Brain microvascular endothelial cell (primary cell): ENCODE data around the gene MC1R.

Source experiments
- DNase-seq: peaks from one replicate; pipeline ENCODE4 v3.0.0-alpha.2; 2020
- H3K27ac ChIP-seq: fragments of 250-450 bp; sonication (Bioruptor Pico); 2 replicates; pipeline ENCODE4 v1.5.1; 2020; ENCODE audit warnings: mild to moderate bottlenecking, moderate library complexity
- H3K27me3 ChIP-seq: fragments of 250-450 bp; sonication (Bioruptor Pico); replicated peaks from 2 replicates; pipeline ENCODE4 v1.5.1; 2020; ENCODE audit warnings: mild to moderate bottlenecking
- H3K36me3 ChIP-seq: fragments of 250-450 bp; sonication (Bioruptor Pico); replicated peaks from 2 replicates; pipeline ENCODE4 v1.5.1; 2020; ENCODE audit warnings: mild to moderate bottlenecking
- H3K4me3 ChIP-seq: 2 replicates; pipeline ENCODE4 v1.5.1; 2011; ENCODE audit warnings: low read depth, mild to moderate bottlenecking, control low read depth, low read length, moderate library complexity
- in situ Hi-C: cut with HindIII; loops from 2 replicates; pipeline ENCODE4 v1.10.0; 2017; ENCODE audit warnings: low sequenced_read_pairs, low pct_ligation_motif_present
- TF ChIP-seq, protein P1 (sequence below): IDR thresholded peaks from 2 replicates; pipeline ENCODE4 v1.5.1; 2011; ENCODE audit warnings: low read depth, mild to moderate bottlenecking, moderate library complexity, low read length, control low read depth, inconsistent platforms; ENCODE audit errors: missing control alignments

MC1R gene

DNA sequence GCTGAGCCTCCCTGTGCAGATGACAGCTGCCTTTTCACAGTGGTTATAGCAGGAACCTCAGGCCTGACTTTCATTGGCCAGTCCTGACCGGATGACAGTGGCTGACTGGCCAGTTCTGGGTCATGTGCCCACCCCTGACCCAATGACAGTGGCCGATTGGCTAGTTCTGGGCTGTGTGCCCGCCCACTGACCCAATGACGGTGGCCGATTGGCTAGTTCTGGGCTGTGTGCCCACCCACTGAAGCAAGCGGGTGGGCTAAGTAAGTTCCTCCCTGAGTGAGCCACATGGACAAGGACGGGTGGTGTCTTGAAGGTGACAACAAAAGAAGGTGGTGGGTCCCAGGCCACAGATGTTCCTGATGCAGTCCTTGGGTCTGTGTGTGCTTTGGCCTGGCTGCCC lies 39.4 kb downstream of the MC1R start:
- TF ChIP-seq, protein P1, sequence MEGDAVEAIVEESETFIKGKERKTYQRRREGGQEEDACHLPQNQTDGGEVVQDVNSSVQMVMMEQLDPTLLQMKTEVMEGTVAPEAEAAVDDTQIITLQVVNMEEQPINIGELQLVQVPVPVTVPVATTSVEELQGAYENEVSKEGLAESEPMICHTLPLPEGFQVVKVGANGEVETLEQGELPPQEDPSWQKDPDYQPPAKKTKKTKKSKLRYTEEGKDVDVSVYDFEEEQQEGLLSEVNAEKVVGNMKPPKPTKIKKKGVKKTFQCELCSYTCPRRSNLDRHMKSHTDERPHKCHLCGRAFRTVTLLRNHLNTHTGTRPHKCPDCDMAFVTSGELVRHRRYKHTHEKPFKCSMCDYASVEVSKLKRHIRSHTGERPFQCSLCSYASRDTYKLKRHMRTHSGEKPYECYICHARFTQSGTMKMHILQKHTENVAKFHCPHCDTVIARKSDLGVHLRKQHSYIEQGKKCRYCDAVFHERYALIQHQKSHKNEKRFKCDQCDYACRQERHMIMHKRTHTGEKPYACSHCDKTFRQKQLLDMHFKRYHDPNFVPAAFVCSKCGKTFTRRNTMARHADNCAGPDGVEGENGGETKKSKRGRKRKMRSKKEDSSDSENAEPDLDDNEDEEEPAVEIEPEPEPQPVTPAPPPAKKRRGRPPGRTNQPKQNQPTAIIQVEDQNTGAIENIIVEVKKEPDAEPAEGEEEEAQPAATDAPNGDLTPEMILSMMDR: no peak
- H3K4me3 ChIP-seq: no peak overlapping the region
- H3K27me3 ChIP-seq: no peaks in the 10 kb centered on the region
- peak; percentile 35 for DNase-seq
- peaks cover 24% of the 10 kb centered on the region for H3K36me3 ChIP-seq
- no peak overlapping the region for H3K27ac ChIP-seq
- in situ Hi-C loops: no loop called here

DNA sequence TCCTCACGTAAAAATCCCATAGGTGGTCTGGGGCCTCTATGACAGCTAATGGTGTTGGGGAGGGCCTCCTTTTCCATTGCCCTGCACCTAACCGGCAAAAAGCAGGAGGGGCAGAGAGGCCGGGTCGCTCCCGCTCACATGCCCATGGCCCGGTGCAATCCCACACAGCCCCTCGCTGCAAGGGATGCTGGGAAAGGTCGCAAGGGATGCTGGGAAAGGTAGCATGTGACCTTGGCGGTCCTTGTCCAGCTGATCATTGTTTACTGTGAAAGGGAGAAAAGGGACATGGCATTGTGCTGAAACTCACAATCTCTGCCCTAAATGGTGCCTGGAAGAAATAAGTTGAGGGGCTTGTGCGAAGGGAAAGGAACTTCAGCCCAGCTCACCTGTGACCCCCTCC lies 39.9 kb downstream of the MC1R start:
- no peak overlapping the region for H3K4me3 ChIP-seq
- DNase-seq: no peak
- peaks cover 24% of the 10 kb centered on the region for H3K36me3 ChIP-seq
- TF ChIP-seq, protein P1: no peak
- H3K27ac ChIP-seq: no peak overlapping the region
- in situ Hi-C loops: no loop called here
- H3K27me3 ChIP-seq: no peaks in the 10 kb centered on the region

DNA sequence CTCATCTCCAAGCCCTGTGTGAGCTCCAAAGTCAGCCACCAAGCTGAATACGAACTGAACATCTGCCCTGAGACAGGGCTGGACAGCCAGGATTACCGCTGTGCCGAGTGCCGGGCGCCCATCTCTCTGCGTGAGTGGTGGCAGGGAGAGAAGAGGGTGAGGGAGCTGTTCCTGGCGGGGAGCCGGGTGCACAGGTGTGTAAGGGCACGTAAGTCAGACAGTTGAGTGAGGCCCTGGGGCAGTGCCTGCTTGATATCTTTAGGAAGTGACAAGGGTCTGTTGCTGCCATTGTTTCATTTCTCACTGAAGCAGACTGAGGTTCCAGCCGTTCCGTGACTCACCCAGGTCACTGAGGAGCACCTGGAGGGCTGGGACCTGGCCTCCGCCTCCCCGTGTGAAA lies 42.3 kb downstream of the MC1R start:
- in situ Hi-C loops: no loop called here
- Histone ChIP-seq H3K36me3 (peaks cover 22% of the 10 kb centered on the region), H3K27ac (no peak overlapping the region), H3K27me3 (no peaks in the 10 kb centered on the region), H3K4me3 (no peak overlapping the region)
- TF ChIP-seq, protein P1: no peak
- DNase-seq: no peak

GRCh38 chr16:89961920-89962319 lies 43.3 kb downstream of the MC1R start:
- TF ChIP-seq, protein P1: no peak
- peaks cover 22% of the 10 kb centered on the region for H3K36me3 ChIP-seq
- H3K27me3 ChIP-seq: no peaks in the 10 kb centered on the region
- in situ Hi-C loops: no loop called here
- no peak overlapping the region for H3K4me3 ChIP-seq
- no peak overlapping the region for H3K27ac ChIP-seq
- DNase-seq: no peak

DNA sequence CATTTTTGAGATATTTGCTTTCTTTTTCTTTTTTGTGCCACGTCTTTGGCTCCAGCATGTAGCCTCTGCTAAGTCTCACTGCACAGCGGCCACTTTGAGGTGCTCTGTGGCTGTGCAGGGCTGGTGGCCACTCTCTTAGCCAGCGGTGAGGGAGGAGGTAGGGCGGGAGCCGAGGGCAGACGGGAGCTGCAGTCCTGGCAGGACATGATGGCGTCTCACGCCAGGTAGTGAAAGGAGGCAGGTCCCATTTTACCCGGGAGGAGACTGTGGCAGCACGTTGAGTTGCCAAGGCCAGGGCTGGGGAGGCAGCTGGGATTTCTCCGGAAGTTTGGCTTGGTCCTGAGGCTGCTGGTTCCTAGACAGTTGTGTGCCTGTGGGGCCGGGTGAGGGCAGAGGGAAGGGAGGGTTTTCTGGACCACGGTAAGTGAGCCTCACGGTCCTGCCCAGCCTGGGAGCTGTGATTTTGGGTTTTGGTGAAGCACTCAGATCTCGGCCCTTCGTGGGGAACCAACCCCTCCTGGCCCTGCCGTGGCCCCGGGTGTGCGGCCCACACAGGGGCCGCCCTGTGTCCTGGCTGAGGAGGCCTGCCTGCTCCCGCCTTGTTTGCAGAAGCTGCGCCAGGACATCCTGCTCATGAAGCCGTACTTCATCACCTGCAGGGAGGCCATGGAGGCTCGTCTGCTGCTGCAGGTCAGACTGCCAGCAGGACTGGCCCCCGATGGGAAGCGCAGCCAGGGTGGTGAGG lies 44.3 kb downstream of the MC1R start:
- DNase-seq: no peak
- Histone ChIP-seq H3K4me3 (no peak overlapping the region), H3K27ac (no peak overlapping the region), H3K36me3 (peaks cover 14% of the 10 kb centered on the region), H3K27me3 (no peaks in the 10 kb centered on the region)
- TF ChIP-seq, protein P1: no peak
- in situ Hi-C loops: no loop called here

DNA sequence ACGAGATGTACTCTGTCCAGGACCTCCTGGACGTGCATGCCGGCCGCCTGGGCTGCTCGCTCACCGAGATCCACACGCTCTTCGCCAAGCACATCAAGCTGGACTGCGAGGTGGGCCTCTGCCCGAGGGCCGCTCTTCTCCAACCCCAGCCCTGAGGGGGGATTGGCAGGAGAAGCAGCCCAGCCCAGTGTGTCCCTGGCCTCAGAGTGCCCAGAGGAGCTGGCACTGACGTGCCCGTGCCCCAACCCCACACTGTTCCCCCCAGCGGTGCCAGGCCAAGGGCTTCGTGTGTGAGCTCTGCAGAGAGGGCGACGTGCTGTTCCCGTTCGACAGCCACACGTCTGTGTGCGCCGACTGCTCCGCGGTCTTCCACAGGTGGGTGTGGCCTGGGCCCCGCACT lies 45.5 kb downstream of the MC1R start:
- Histone ChIP-seq H3K36me3 (peaks cover 8% of the 10 kb centered on the region), H3K27ac (no peak overlapping the region), H3K4me3 (no peak overlapping the region), H3K27me3 (no peaks in the 10 kb centered on the region)
- TF ChIP-seq, protein P1: no peak
- in situ Hi-C loops: no loop called here
- DNase-seq: no peak
